Activated naive CD4-positive, alpha-beta T cell treated with anti-CD3 and anti-CD28 coated beads, Interleukin-2, amount 50 U/mL, for 72 hours (primary cell): ENCODE measurements around the gene CIART. TPM values are rescaled to one million over a fixed set of nuclear protein-coding genes. Genes with fewer than 3 reads are reported as not detected.

Experiments
- total RNA-seq, 2 donors: library from RNA; stranded (reverse); gene quantifications; one replicate each; pipeline ENCODE4 v1.2.3, GENCODE V29; 2022

The CIART gene
- total RNA-seq, 2 donors from 2014 or later, result 4.6 to 9.1 TPM

Other genes starting within 250 kb of the CIART start
- 10 to 100 TPM; 25.0 to 42.4 TPM for gene VPS45, start 214.8 kb upstream of the CIART start, total RNA-seq
- 10 to 100 TPM in 1 of 2 donors, 1 to 10 TPM in 1; 6.7 to 14.7 TPM for gene PLEKHO1, start 132.6 kb upstream of the CIART start, total RNA-seq
- gene ANP32E, start 46.4 kb upstream of the CIART start, total RNA-seq, result 100 to 1,000 TPM; 181 to 187 TPM
- not detected for gene CA14, start 24.8 kb upstream of the CIART start, total RNA-seq
- gene APH1A, start 13.5 kb upstream of the CIART start, total RNA-seq, result 100 to 1,000 TPM; 103 to 116 TPM
- gene C1orf54, start 9.8 kb upstream of the CIART start, total RNA-seq, result 1 to 10 TPM in 1 of 2 donors, under 1 TPM in 1; 0.72 to 2.2 TPM
- gene MRPS21, start 11.3 kb downstream of the CIART start, total RNA-seq, result 10 to 100 TPM; 70.7 to 94.2 TPM
- gene PRPF3, start 39.0 kb downstream of the CIART start, total RNA-seq, result 10 to 100 TPM; 79.0 to 92.0 TPM
- gene RPRD2, start 81.6 kb downstream of the CIART start, total RNA-seq, result 10 to 100 TPM; 23.1 to 26.0 TPM
- 10 to 100 TPM; 48.7 to 56.4 TPM for gene TARS2, start 204.9 kb downstream of the CIART start, total RNA-seq
- 1 to 10 TPM; 1.3 to 1.6 TPM for gene ECM1, start 225.6 kb downstream of the CIART start, total RNA-seq
- under 1 TPM; 0.66 to 0.89 TPM for gene FALEC, start 233.2 kb downstream of the CIART start, total RNA-seq